HG03103 (cell line): Measurements from ENCODE around the gene PLPPR1.
"Not testable (repeated sequence)": the region's sequence is repeated elsewhere in the genome, so short reads cannot be mapped to it uniquely, and the experiment has no call there.

Experiments used
- ATAC-seq: cut with Tn5 transposase; IDR thresholded peaks from one replicate; pipeline ENCODE4 v1.9.1; 2021; ENCODE audit warnings: low read depth; ENCODE audit not compliant: unreplicated experiment

The PLPPR1 gene

GRCh38 chr9:101119206-101119819, 90.8 kb downstream of the PLPPR1 start:
- ATAC-seq = peak; percentile 73

GRCh38 chr9:101121836-101122399, 93.4 kb downstream of the PLPPR1 start:
- no peak for ATAC-seq

- ATAC-seq = peak; percentile 63
Measured at GRCh38 chr9:101126556-101126955, 98.0 kb downstream of the PLPPR1 start.

GRCh38 chr9:101127369-101127768, 98.8 kb downstream of the PLPPR1 start:
- not testable (repeated sequence) for ATAC-seq

- ATAC-seq = no peak
Measured at GRCh38 chr9:101128623-101129022, 100.1 kb downstream of the PLPPR1 start.

- ATAC-seq = no peak
Measured at GRCh38 chr9:101130054-101130453, 101.5 kb downstream of the PLPPR1 start.

GRCh38 chr9:101131326-101131725, 102.8 kb downstream of the PLPPR1 start:
- no peak for ATAC-seq

- ATAC-seq = no peak
Measured at GRCh38 chr9:101132801-101133200, 104.3 kb downstream of the PLPPR1 start.

GRCh38 chr9:101138509-101138908, 110.0 kb downstream of the PLPPR1 start:
- no peak for ATAC-seq

GRCh38 chr9:101139082-101139481, 110.6 kb downstream of the PLPPR1 start:
- no peak for ATAC-seq

GRCh38 chr9:101140764-101141163, 112.2 kb downstream of the PLPPR1 start:
- ATAC-seq = no peak

GRCh38 chr9:101146508-101146907, 118.0 kb downstream of the PLPPR1 start:
- ATAC-seq = no peak

- ATAC-seq = no peak
Measured at GRCh38 chr9:101148344-101148743, 119.8 kb downstream of the PLPPR1 start.

GRCh38 chr9:101158361-101158760, 129.8 kb downstream of the PLPPR1 start:
- ATAC-seq = no peak

GRCh38 chr9:101162231-101162630, 133.7 kb downstream of the PLPPR1 start:
- ATAC-seq = no peak

GRCh38 chr9:101165131-101165530, 136.6 kb downstream of the PLPPR1 start:
- ATAC-seq = no peak

GRCh38 chr9:101167490-101168134, 139.1 kb downstream of the PLPPR1 start:
- no peak for ATAC-seq

GRCh38 chr9:101172616-101173015, 144.1 kb downstream of the PLPPR1 start:
- no peak for ATAC-seq

- no peak for ATAC-seq
Measured at GRCh38 chr9:101173907-101174306, 145.4 kb downstream of the PLPPR1 start.

GRCh38 chr9:101176384-101176783, 147.9 kb downstream of the PLPPR1 start:
- ATAC-seq = peak; percentile 58

- no peak for ATAC-seq
Measured at GRCh38 chr9:101184813-101185278, 156.3 kb downstream of the PLPPR1 start.

GRCh38 chr9:101191723-101192122, 163.2 kb downstream of the PLPPR1 start:
- ATAC-seq = no peak
